ENCODE results near the gene RBM12. TPM values are rescaled to one million over a fixed set of nuclear protein-coding genes. Genes with fewer than 3 reads are reported as not detected.
"Not testable (repeated sequence)": the region's sequence is repeated elsewhere in the genome, so short reads cannot be mapped to it uniquely, and the experiment has no call there.

The RBM12 gene, protein sequence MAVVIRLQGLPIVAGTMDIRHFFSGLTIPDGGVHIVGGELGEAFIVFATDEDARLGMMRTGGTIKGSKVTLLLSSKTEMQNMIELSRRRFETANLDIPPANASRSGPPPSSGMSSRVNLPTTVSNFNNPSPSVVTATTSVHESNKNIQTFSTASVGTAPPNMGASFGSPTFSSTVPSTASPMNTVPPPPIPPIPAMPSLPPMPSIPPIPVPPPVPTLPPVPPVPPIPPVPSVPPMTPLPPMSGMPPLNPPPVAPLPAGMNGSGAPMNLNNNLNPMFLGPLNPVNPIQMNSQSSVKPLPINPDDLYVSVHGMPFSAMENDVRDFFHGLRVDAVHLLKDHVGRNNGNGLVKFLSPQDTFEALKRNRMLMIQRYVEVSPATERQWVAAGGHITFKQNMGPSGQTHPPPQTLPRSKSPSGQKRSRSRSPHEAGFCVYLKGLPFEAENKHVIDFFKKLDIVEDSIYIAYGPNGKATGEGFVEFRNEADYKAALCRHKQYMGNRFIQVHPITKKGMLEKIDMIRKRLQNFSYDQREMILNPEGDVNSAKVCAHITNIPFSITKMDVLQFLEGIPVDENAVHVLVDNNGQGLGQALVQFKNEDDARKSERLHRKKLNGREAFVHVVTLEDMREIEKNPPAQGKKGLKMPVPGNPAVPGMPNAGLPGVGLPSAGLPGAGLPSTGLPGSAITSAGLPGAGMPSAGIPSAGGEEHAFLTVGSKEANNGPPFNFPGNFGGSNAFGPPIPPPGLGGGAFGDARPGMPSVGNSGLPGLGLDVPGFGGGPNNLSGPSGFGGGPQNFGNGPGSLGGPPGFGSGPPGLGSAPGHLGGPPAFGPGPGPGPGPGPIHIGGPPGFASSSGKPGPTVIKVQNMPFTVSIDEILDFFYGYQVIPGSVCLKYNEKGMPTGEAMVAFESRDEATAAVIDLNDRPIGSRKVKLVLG
- 10 to 100 TPM; 30.5 to 44.9 (median 35.7) TPM for total RNA-seq

- Histone ChIP-seq H3K27me3 (no peaks in the 10 kb centered on the region), H3K9me3 (no peaks in the 10 kb centered on the region), H3K36me3 (peaks cover 6 to 8% of the 10 kb centered on the region in 2 donors), H3K4me1 (peaks cover 32 to 33% of the 10 kb centered on the region in 2 donors), H3K4me3 (replicated peaks in 1 of 3) (peak within 1 kb of the TSS; percentile 25 to 86 (median 77)), H3K27ac (peak within 1 kb of the TSS; percentile 97 to 100 (median 98))
- intact Hi-C loops (cut with DNase I): loop anchor here (2.0 kb wide), 1 partner anchor 48 kb away; no protein-coding TSS in a partner anchor
- WGBS, 2 donors: 0 to 1% methylated on average over 4 to 33 of the region's 61 CpGs
- peak; percentile 88 to 94 for DNase-seq
- TF ChIP-seq, protein P1, sequence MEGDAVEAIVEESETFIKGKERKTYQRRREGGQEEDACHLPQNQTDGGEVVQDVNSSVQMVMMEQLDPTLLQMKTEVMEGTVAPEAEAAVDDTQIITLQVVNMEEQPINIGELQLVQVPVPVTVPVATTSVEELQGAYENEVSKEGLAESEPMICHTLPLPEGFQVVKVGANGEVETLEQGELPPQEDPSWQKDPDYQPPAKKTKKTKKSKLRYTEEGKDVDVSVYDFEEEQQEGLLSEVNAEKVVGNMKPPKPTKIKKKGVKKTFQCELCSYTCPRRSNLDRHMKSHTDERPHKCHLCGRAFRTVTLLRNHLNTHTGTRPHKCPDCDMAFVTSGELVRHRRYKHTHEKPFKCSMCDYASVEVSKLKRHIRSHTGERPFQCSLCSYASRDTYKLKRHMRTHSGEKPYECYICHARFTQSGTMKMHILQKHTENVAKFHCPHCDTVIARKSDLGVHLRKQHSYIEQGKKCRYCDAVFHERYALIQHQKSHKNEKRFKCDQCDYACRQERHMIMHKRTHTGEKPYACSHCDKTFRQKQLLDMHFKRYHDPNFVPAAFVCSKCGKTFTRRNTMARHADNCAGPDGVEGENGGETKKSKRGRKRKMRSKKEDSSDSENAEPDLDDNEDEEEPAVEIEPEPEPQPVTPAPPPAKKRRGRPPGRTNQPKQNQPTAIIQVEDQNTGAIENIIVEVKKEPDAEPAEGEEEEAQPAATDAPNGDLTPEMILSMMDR (IDR thresholded peaks at IDR 0.05): no peak
- TF ChIP-seq POLR2A (IDR thresholded peaks at IDR 0.05): peak; percentile 7 to 96
Measured at GRCh38 chr20:35664466-35665206, at the start of gene RBM12, which contains the start of gene CPNE1. Gene RBM12, minus strand, starts transcription at chr20:35664900. Its CDS starts 9,578 bp downstream, at chr20:35655322. Gene CPNE1, minus strand, starts transcription at chr20:35664900. Its CDS starts 31,977 bp downstream, at chr20:35632923.

GRCh38 chr20:35714127-35714526 is 49.4 kb upstream of the RBM12 start:
- intact Hi-C loops (cut with DNase I): loop anchor here (10.0 kb wide), 1 partner anchor 171 kb away; no protein-coding TSS in a partner anchor
- H3K27me3 ChIP-seq: no peaks in the 10 kb centered on the region
- H3K36me3 ChIP-seq: peaks cover 76 to 90% of the 10 kb centered on the region in 2 donors
- no peak overlapping the region for H3K4me3 ChIP-seq (replicated peaks in 1 of 3)
- no peak for DNase-seq
- H3K27ac ChIP-seq: no peak overlapping the region
- no peaks in the 10 kb centered on the region for H3K9me3 ChIP-seq
- WGBS, 2 donors: 75 to 80% methylated on average over 4 of the region's 4 CpGs
- TF ChIP-seq, protein P1 (IDR thresholded peaks at IDR 0.05): no peak
- TF ChIP-seq POLR2A (IDR thresholded peaks at IDR 0.05): no peak
- H3K4me1 ChIP-seq: peaks cover 0 to 4% of the 10 kb centered on the region in 2 donors

- H3K9me3 ChIP-seq; DNase-seq; H3K4me3 ChIP-seq (replicated peaks in 1 of 3); H3K27me3 ChIP-seq; H3K4me1 ChIP-seq; H3K27ac ChIP-seq: not testable (repeated sequence)
- WGBS, 2 donors: 95% methylated on average over 9 of the region's 9 CpGs
- peaks cover 68 to 83% of the 10 kb centered on the region in 2 donors for H3K36me3 ChIP-seq
- intact Hi-C loops (cut with DNase I): loop anchor here (10.0 kb wide), 1 partner anchor 172 kb away; no protein-coding TSS in a partner anchor
Measured at GRCh38 chr20:35713120-35713519, 48.4 kb upstream of the RBM12 start.

DNA sequence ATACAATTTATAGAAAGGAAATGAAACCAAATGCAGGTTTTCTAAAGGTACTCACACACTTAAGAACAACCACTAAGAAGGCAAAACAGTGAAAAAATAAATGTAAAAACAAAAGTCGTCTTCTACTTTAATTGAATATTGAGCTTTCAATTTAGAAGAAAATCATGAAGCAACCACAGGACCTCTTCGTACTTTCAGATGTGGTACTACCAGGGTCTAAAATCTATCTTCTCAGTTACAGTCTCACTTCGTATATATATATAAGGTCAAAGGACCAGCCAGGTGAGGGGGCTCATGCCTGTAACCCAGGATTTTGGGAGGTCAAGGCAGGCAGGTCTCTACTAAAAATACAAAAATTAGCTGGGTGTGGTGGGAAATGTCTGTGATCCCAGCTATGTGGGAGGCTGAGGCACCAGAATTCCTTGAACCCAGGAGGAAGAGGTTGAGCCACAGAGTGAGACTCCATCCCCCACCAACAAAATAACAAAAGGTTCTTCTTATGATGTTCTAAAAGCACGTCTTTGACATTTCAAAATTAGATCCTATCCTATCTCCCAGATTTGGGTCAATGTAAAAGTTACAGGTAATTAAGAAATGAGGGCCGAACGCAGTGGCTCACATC is 47.0 kb upstream of the RBM12 start:
- peaks cover 75 to 78% of the 10 kb centered on the region in 2 donors for H3K36me3 ChIP-seq
- WGBS, 2 donors: 82 to 85% methylated on average over 6 of the region's 6 CpGs
- no peak overlapping the region for H3K27ac ChIP-seq
- H3K4me1 ChIP-seq: peaks cover 0 to 8% of the 10 kb centered on the region in 2 donors
- no peaks in the 10 kb centered on the region for H3K9me3 ChIP-seq
- no peak overlapping the region for H3K4me3 ChIP-seq (replicated peaks in 1 of 3)
- no peak for DNase-seq
- H3K27me3 ChIP-seq: no peaks in the 10 kb centered on the region
- TF ChIP-seq, protein P1 (IDR thresholded peaks at IDR 0.05): no peak
- no peak for TF ChIP-seq POLR2A (IDR thresholded peaks at IDR 0.05)
- intact Hi-C loops (cut with DNase I): loop anchor here (10.0 kb wide), 1 partner anchor 173 kb away; no protein-coding TSS in a partner anchor
